ENCODE results near the gene NT5C1B.

DNA sequence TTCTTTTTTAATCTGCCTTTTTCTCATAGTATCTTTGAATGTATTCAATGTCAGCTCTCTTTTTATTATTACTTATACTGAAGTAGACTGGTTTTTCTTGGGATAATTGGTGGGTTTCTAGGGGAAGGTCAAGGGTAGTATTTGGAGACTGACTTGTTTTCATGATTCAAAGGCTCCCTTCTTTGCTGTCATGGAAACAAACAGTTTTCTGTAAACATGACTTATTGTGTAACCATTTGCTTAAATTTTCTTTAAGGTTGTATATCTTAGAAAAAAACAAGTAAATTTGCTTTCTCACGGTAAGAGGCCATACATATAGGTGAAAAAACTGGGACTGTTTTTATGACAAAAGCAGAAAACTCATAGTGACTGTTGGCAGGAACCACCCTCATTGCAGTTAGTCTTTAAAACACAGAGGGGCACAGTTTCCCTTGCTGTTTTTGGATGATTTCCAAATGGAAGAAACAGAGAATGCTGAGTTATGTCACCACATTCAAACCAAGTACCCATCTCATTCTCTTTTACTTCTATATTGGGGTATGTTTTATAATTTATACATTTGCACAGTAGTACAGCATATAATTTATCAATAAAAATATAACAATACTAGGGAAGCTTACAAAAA is 23.1 kb downstream of the NT5C1B start:
- no peak for TF ChIP-seq POLR2AphosphoS5 (IDR thresholded peaks at IDR 0.05; ENCODE audit: low read depth, low read length)
- no peak for TF ChIP-seq TAF1 (IDR thresholded peaks at IDR 0.05; ENCODE audit: borderline replicate concordance, insufficient read depth, low read length)
- TF ChIP-seq SIN3A (IDR thresholded peaks at IDR 0.05; ENCODE audit: borderline replicate concordance, insufficient read depth, low read length): no peak

Data from PFSK-1 (cell line).